GM21447 (cell line): ENCODE measurements around the gene SRSF11.

ENCODE experiments used
- ATAC-seq: cut with Tn5 transposase; IDR thresholded peaks from one replicate; pipeline ENCODE4 v1.9.1; 2021; ENCODE audit not compliant: unreplicated experiment

SRSF11 gene

DNA sequence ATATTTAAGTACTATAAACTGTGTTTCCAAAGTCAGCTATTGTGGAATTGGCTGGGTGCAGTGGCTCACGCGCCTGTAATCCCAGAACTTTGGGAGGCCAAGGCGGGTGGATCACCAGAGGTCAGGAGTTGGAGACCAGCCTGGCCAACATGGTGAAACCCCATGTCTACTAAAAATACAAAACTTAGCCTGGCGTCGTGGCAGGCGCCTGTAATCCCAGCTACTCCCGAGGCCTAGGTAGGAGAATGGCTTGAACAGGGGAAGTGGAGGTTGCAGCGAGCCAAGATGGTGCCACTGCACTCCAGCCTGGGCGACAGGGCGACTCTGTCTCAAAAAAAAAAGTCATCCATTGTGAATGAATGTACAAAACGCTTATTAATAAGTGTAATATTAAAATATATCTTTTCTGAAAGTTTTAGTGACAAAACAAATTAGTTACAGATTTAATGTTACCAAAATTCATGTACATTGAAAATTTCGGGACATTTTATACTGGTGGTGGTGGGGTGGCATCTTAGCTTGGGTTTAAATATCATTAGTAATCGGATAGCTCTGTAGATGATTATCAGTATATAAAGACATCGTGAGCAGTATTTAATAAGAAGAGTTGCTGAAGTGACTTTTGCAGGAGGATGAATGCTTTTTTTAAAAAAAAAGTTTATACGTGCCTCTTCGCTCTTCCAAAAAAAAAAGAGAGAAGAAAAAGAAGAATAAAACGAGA lies 503 bp upstream of the SRSF11 start:
- ATAC-seq, result no peak

DNA sequence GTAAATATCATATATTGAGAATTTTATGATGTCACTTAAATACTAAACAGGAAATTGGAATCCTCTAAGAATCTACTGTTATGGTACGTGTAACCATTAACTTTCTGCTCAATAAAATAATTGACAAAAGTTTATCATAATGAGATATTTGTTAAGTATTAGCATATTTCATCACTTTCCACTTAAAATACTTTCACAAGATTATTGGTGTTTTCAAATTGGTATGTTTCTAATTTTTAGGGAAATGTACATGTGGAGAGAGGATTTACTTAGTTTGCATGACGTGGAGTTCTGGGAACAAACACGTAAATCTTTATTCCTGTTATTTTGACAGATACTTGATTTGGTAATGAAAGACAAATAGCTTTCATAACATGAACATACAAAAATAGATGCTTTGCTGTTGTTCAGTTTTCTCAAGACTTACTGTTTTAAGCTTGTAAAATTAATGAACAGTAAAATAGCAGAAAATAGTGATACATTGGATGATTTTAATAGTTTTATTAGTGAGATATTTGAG lies 1.6 kb downstream of the SRSF11 start:
- no peak for ATAC-seq

DNA sequence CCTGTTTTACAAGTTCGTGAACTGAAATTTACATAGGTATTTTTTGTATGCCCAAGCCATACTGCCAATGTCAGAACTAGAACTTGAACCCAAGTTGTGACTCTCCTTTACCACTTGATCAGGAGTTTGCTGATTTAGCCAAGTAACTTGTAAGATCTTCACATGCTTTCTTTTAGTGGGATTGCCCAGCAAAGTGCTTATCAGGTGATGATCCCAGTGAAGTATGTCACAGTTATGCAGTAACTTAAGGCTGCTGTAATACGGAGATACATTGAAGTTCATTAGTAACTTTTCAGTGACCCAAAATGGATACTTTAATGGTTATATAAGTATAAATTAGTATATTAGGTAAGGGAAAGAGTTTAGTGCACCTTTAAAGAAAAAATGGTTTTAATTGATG lies 3.8 kb downstream of the SRSF11 start:
- no peak for ATAC-seq

DNA sequence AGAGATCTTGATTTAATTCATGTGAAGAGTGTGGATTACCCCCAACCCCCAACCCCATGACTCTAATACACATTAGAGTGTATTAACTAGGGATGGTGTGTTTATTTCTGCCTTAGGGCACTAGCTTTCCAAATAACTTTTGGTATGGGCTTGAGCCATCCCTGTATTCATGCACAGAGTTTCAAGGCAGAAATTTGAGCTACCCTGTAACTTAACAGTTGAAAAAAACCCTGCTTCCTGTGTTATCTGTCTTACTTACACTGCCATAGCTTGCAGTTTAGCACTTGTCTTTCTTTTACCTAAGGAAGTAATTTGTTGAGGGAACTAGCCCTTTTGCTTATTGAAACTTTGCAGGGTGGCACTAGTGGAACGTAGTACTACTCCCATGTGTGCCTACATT lies 6.3 kb downstream of the SRSF11 start:
- ATAC-seq, result peak; percentile 54

DNA sequence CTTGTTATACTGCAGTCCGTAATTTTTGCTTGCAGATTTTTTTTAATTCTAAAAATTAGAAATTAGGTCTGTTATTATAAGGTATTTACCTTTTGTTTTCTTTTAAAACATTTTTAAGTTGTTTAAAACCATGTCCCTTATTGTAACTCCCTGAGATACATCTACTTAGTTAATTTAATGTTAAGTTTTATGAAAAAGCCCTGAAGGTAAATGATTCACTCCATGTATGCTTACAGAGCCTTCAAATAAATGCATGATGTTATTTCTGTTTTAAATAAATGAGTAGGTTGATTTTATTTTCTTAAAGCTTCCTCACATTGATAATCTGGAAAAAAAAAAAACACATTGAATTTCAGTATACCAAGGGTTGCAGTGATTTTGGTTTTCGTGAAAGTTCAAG lies 7.5 kb downstream of the SRSF11 start:
- ATAC-seq, result no peak

DNA sequence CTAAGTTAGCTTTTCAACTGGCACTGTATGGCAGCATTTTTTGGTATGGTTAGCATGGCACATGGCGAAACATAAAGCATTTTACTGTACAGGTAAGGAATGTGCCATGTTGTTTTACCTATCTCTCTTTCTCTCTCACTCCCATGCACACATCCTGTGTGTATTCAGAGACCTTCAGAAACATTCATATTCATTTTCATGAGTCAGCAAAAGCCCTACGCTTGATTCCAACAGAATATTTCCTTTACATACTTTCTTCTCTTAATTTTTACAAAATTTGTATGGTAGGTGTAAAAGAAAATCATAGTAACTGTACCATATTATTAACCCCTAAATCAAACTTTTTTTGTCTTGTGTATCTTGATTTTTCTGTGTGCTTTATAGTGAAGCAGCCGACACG lies 10.3 kb downstream of the SRSF11 start:
- no peak for ATAC-seq

DNA sequence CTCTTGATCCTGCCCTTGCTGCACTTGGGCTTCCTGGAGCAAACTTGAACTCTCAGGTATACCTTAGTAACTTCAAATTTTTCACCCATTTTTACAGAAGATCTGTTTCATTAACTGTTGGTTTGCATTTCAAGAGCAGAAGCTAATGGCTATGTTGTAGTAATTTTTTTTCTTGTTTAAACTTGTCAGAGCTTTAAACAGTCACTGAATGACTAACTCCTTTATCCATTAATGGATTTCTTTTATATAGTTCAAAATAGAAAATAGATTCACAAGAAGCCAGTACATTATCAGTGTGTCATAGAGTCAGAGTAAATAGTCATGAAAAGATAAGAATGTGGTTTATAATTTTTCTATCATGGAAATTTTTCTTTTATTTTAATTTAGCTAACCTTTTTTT lies 13.6 kb downstream of the SRSF11 start:
- no peak for ATAC-seq

DNA sequence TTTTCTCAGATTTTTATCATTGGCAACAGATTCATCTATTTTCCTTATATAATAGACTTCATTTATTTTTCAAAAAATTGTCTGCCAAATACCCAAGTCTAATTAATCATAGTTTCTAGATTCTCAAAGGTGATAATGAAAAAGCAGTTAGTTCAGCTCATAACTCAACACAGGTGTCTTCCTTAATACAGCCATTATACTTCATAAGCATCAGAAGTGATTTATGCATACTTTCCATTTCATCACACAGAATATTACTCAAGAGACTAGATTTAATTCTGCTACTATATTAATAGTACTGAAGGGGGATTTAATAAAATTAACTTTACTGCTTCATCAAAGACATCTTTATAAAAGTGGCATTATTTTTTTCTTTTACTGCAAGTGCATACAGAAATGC lies 18.8 kb downstream of the SRSF11 start:
- no peak for ATAC-seq

DNA sequence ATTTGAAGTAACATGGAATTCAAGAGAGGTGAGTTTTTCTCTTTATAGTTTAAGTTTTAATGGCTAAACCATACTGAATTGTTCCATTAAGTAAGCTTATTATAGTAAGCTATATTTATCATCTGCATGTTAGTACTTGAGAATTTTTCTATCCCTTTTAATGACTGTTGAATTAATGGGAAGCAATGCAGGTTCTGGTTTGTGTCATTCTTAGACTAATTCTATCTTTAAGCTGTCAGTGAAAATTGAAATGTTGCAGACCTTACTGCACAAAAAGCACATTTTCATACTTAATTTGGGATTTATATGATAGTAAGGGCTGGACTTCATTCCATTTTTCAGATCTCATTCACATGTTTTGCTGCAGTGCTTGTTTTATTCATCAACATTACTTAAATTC lies 25.9 kb downstream of the SRSF11 start:
- no peak for ATAC-seq

DNA sequence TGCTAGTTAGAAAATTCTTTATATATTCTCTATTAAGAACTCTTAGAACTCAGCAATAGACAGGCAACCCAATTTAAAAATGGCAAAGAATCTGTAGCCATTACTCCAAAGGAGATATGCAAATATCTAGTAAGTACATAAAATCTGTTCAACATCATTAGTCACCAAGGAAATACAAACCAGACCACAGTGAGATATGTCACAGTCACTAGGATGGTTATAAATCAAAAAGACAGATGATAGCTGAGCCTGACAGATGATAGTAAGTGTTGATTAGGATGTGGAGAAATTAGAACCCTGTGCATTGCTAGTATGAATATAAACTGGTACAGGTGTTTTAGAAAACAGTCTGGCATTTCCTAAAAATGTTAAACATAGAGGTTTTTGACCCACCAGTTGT lies 26.6 kb downstream of the SRSF11 start:
- no peak for ATAC-seq

DNA sequence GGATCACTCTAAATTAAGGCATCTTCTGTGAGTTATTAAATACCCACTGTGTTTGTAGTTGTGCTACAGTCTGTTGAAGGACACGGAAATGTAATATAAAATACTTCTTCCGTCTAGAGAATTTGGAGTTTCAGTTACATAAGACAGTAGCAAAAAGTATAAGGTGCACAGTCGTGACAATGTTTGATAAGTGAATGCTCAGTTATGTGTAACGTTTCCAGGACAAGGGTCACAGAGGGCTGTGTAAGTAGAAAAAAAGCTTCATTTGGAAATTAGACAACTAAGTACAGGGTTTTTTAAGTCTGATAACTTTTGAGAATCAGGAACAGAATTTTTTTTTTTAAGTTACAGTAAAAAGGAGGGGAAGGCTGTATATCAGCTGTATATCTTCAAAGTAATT lies 27.5 kb downstream of the SRSF11 start:
- no peak for ATAC-seq

DNA sequence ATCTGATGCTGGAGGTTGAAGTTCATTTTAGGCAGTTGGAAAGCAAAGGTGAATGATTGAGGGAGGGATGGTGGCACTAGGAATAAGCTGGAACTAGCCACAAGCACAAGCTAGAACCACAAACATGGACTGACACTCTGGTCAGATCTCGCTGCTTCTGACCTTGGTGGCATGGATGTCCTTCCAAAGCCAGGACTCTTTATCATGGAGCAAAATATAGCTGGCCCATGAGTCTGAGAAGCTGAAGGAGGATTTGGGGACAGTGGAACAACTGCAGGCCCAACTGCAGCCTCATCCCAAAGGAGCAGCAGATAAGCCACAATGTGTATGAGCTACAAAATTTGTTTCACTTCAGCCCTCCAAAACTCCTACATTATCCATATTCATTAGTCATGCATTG lies 35.5 kb downstream of the SRSF11 start:
- no peak for ATAC-seq

DNA sequence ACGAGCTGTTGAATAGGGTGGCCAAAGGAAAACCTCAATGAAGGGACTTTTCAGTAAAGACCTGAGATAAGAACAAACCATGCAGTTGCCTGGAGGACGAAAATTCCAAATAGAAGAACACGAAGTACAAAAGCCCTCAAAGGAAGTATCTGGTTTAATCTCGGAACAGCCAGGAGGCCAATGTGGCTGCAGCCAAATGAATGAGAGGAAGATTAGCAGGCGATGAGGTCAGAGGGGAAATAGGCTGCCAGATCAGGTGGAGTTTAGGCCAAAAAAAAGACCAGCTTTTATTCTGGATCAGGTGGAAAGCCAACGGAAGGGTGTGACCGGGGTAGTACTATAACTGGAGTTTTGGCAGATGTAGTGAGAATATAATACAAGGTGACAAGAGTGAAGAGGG lies 43.7 kb downstream of the SRSF11 start:
- ATAC-seq, result no peak

DNA sequence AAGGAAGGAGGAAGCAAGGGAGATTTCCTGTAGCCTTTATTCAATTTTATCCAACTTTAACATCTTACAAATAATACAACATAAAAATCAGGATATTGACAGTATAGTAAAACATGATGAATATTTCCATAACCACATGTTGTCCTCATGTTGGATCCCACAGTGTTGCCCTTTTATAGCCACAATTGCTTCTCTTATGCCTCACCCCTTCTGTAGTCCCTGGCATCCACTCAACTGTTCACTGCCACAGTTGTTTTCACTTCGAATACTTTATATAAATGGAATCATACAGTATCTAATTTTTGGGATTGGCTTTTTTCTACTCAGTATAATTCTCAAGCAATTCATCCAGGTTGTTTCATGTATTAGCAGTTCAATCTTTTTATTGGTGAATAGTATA lies 44.8 kb downstream of the SRSF11 start:
- no peak for ATAC-seq

DNA sequence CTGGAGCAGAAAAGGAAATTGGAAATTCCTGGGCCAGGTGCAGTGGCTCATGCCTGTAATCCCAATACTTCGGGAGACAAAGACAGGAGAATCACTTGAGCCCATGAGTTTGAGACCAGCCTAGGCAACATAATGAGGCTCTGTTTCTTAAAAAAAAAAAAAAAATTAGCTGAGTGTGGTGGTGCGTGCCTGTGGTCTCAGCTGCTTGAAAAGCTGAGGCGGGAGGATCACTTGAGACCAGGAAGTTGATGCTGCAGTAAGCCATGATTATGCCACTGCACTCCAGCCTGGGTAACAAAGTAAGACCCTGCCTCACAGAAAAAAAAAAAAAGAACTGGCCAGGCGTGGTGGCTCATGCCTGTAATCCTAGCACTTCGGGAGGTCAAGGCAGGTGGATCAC lies 56.7 kb downstream of the SRSF11 start:
- ATAC-seq, result no peak

DNA sequence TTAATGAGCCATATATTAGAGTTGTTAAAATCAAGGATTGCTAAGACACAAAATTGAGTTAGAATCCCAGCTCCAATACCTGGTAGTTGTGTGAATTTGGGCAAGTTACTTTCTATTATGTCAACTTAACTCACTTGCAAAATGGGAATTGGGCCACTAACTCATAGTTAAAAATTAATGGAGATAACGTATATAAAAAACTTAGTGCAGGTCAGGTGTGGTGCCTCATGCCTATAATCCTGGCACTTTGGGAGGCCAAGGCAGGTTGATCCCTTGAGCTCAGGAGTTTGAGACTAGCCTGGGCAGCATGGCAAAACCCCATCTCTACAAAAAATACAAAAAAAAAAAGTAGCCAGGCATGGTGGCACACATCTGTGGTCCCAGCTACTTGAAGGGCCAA lies 57.5 kb downstream of the SRSF11 start:
- no peak for ATAC-seq

DNA sequence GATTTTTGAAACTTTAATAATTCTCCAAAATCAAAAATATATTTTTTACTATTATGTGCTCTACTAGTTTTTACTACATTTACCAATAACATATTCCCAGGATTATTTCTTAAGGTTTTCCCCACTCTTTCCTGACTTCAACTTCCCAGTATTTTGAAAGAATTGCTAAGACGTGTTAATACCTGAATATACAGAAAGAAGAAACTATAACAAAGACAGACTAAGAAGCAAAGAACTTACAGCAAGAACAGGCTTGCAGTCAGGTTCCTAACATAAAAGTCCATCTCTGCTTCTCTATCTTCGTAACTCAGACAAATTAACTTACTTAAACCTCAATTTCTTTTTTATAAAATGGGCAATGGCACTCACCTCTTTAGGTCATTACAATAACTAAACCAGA lies 63.2 kb downstream of the SRSF11 start:
- ATAC-seq, result no peak

DNA sequence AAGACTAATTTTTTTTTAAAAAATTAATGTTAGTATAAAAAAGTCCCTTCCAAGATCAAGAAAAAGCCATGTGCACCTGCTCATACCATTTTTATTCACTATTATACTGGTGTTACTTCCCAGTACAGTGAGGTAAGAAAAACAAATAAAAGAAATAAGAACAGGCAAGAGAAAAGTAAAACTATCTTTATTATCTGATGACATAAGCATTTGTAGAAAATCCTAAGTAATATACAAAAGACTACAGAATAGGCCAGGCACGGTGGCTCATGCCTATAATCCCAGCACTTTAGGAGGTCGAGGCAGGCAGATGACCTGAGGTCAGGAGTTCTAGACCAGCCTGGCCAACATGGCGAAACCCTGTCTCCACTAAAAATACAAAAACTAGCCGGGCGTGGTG lies 65.3 kb downstream of the SRSF11 start:
- no peak for ATAC-seq

DNA sequence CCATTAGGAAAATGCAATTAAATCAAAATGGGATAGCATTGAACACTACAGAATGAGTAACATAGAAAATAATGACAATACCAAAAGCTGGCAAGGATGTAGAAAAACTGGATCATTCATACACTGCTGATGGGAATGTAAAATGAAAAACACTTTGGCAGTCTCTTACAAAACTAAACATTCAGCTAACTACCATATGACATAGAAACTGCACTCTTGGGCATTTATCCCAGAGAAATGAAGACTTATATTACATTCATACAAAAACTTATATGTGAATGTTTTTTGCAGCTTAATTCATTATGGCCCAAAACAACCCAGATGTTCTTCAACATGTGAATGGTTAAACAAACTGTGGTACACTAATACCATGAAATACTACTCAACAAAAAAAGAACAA lies 67.0 kb downstream of the SRSF11 start:
- no peak for ATAC-seq

DNA sequence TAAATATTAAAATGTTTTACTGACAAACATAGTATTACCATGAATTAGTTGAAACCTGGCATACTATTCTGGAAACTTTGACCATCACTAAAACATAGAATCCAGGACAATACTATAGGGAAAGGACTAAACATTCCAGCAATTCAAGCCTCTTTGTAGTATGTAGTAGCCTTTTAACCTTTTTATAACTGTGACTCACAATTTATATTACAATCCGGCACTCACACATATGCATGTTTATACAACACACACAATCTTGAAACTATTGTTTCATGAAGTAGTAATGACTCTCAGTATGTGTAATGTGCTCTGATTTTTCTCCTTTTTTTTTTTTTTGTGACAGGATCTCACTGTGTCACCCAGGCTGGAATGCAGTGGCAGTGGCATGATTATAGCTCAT lies 69.0 kb downstream of the SRSF11 start:
- no peak for ATAC-seq

DNA sequence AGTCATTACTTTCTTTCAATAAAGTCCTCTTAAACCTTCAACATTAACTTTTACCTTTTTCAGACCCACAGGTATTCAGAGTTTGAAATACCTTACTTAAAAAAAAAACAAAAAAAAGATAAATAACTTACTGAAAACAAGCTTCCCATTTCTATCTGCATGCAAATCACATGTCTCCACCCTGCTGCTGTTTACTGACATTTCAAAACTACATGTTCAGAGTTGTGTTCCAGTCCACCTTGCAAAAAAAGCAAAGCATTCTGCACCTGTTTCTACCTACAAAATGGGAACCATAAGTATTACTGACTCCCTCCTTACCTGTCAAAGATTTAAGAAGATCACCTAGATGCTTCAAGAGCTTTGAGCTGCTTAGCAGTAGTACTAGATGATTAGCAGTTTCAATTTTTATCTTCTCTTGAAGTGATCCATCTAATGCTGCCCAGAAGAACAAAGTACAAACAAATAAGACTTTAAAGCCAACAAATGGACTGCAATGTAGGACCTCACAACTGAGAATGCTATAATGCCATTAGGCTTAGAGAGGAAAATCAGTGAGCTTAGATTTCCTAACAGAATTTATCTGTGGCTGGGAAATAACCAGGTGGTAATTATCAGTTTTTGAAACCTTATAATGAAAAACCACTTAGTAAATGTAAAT lies 72.1 kb downstream of the SRSF11 start:
- no peak for ATAC-seq

DNA sequence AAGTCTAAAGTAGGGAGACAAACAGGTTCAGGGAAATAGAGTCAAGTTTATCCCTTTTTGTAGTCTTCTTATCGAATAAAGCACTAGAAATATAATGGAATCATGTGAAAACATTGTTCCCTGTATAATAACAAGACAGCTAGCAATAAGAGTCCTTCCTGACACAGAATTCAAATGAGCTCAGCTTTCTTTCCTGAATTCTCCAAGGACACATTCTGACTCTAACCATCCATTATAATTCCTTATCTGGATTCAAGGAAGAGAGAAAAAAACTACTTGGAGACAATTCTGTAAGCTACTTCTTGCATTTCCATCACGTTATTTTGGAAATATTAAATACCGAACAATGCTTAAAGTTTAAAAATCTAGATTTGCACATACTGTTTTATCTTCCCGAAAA lies 74.6 kb downstream of the SRSF11 start:
- ATAC-seq, result no peak

DNA sequence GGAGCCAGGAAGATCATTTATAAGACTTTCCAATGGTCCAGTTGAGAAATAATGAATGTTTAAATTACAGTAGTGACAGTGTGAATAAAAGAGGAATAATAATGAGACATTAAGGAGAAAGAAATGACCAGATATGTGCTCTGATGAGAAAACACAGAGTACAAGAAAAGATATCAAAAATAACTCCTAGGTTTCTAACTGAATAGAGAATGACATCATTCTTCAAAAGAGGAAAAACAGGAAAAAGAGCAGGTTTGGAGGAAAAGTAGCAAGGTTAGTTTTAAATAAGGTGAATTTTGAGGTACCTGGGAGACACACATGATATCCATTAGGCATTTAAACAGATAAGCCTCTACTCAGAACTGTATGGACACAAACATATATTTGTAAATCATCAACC lies 78.3 kb downstream of the SRSF11 start:
- no peak for ATAC-seq
